ENCODE results near the gene IL21R. TPM values are rescaled to one million over a fixed set of nuclear protein-coding genes. Genes with fewer than 3 reads are reported as not detected.

Gene IL21R
- total RNA-seq, 1 experiment from 2014 or later = 3.8 TPM

GRCh38 chr16:27446721-27447120 lies 44.7 kb downstream of the IL21R start:
- Histone ChIP-seq H3K27ac (no peak overlapping the region), H3K4me3 (no peak overlapping the region), H3K36me3 (ENCODE audit: low read depth) (no peaks in the 10 kb centered on the region), H3K4me1 (replicated peaks; ENCODE audit: insufficient read depth) (no peaks in the 10 kb centered on the region), H3K4me2 (no peak overlapping the region), H4K20me1 (ENCODE audit: insufficient read depth) (no peaks in the 10 kb centered on the region), H3K9me3 (ENCODE audit: insufficient read depth, low read depth) (peaks cover 6% of the 10 kb centered on the region), H2AFZ (no peak overlapping the region), H3K27me3 (ENCODE audit: insufficient read depth, low read depth) (peaks cover 16% of the 10 kb centered on the region), H3K9me2 (ENCODE audit: insufficient read depth) (no peaks in the 10 kb centered on the region), H3K79me2 (ENCODE audit: low read depth) (no peaks in the 10 kb centered on the region), H3F3A (ENCODE audit: insufficient read depth, low read depth) (no peaks in the 10 kb centered on the region)
- TF ChIP-seq EZH2 (IDR thresholded peaks at IDR 0.05; ENCODE audit: low read depth) (no peak), CTCF (conservative IDR thresholded peaks at IDR 0.05) (no peak)
- BruUV-seq (replicated peaks) = no TSS peak
- CTCF ChIA-PET = no interaction called here
- POLR2A ChIA-PET (ENCODE audit: unreplicated experiment) = no interaction called here
- intact Hi-C loops (cut with micrococcal nuclease; ENCODE audit: unreplicated experiment) = no loop called here
- no peak for DNase-seq

- H3F3A ChIP-seq (ENCODE audit: insufficient read depth, low read depth) = no peaks in the 10 kb centered on the region
- BruUV-seq (replicated peaks) = no TSS peak
- no peaks in the 10 kb centered on the region for H3K4me1 ChIP-seq (replicated peaks; ENCODE audit: insufficient read depth)
- no peak overlapping the region for H2AFZ ChIP-seq
- peaks cover 6% of the 10 kb centered on the region for H3K9me3 ChIP-seq (ENCODE audit: insufficient read depth, low read depth)
- H3K4me3 ChIP-seq = no peak overlapping the region
- no peaks in the 10 kb centered on the region for H4K20me1 ChIP-seq (ENCODE audit: insufficient read depth)
- no peak for DNase-seq
- peaks cover 16% of the 10 kb centered on the region for H3K27me3 ChIP-seq (ENCODE audit: insufficient read depth, low read depth)
- TF ChIP-seq CTCF (conservative IDR thresholded peaks at IDR 0.05) (no peak), EZH2 (IDR thresholded peaks at IDR 0.05; ENCODE audit: low read depth) (no peak)
- no peak overlapping the region for H3K27ac ChIP-seq
- H3K4me2 ChIP-seq = no peak overlapping the region
- CTCF ChIA-PET = no interaction called here
- intact Hi-C loops (cut with micrococcal nuclease; ENCODE audit: unreplicated experiment) = no loop called here
- no peaks in the 10 kb centered on the region for H3K9me2 ChIP-seq (ENCODE audit: insufficient read depth)
- POLR2A ChIA-PET (ENCODE audit: unreplicated experiment) = no interaction called here
- no peaks in the 10 kb centered on the region for H3K36me3 ChIP-seq (ENCODE audit: low read depth)
- no peaks in the 10 kb centered on the region for H3K79me2 ChIP-seq (ENCODE audit: low read depth)
Measured at GRCh38 chr16:27447301-27447700, 45.3 kb downstream of the IL21R start.

DNA sequence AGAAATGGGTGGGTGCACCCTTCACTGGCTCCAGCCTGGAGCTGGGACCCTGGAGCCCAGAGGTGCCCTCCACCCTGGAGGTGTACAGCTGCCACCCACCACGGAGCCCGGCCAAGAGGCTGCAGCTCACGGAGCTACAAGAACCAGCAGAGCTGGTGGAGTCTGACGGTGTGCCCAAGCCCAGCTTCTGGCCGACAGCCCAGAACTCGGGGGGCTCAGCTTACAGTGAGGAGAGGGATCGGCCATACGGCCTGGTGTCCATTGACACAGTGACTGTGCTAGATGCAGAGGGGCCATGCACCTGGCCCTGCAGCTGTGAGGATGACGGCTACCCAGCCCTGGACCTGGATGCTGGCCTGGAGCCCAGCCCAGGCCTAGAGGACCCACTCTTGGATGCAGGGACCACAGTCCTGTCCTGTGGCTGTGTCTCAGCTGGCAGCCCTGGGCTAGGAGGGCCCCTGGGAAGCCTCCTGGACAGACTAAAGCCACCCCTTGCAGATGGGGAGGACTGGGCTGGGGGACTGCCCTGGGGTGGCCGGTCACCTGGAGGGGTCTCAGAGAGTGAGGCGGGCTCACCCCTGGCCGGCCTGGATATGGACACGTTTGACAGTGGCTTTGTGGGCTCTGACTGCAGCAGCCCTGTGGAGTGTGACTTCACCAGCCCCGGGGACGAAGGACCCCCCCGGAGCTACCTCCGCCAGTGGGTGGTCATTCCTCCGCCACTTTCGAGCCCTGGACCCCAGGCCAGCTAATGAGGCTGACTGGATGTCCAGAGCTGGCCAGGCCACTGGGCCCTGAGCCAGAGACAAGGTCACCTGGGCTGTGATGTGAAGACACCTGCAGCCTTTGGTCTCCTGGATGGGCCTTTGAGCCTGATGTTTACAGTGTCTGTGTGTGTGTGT lies 46.8 kb downstream of the IL21R start:
- H3K4me3 ChIP-seq = no peak overlapping the region
- ChIA-PET POLR2A (ENCODE audit: unreplicated experiment) (no interaction called here), CTCF (no interaction called here)
- no peaks in the 10 kb centered on the region for H3F3A ChIP-seq (ENCODE audit: insufficient read depth, low read depth)
- H3K9me3 ChIP-seq (ENCODE audit: insufficient read depth, low read depth) = peaks cover 6% of the 10 kb centered on the region
- H3K4me1 ChIP-seq (replicated peaks; ENCODE audit: insufficient read depth) = no peaks in the 10 kb centered on the region
- H3K36me3 ChIP-seq (ENCODE audit: low read depth) = no peaks in the 10 kb centered on the region
- H4K20me1 ChIP-seq (ENCODE audit: insufficient read depth) = no peaks in the 10 kb centered on the region
- no peak for DNase-seq
- intact Hi-C loops (cut with micrococcal nuclease; ENCODE audit: unreplicated experiment) = no loop called here
- no peak overlapping the region for H3K27ac ChIP-seq
- no peak overlapping the region for H2AFZ ChIP-seq
- no TSS peak for BruUV-seq (replicated peaks)
- no peak for TF ChIP-seq CTCF (conservative IDR thresholded peaks at IDR 0.05)
- TF ChIP-seq EZH2 (IDR thresholded peaks at IDR 0.05; ENCODE audit: low read depth) = no peak
- H3K9me2 ChIP-seq (ENCODE audit: insufficient read depth) = no peaks in the 10 kb centered on the region
- peaks cover 16% of the 10 kb centered on the region for H3K27me3 ChIP-seq (ENCODE audit: insufficient read depth, low read depth)
- H3K79me2 ChIP-seq (ENCODE audit: low read depth) = no peaks in the 10 kb centered on the region
- H3K4me2 ChIP-seq = no peak overlapping the region
